K562 (cell line): ENCODE results near the gene TMEM120B. TPM values are rescaled to one million over a fixed set of nuclear protein-coding genes. Genes with fewer than 3 reads are reported as not detected.

ENCODE experiments used
- ARID3A ChIP-seq: IDR thresholded peaks from 2 replicates; pipeline ENCODE4 v1.6.1; 2012; ENCODE audit warnings: low read depth, low read length, improper control_type of control experiment, borderline replicate concordance
- CREB1 ChIP-seq, 2 experiments: sonication (generic) in 1 of 2; formaldehyde crosslinking in 1 of 2; IDR thresholded peaks; 2 replicates each; pipeline versions ENCODE4 v1.6.1 to v1.8.0; 2012 to 2022; ENCODE audit warnings: inconsistent platforms in 1 of 2, mild to moderate bottlenecking in 1 of 2, missing genetic modification reagents in 1 of 2, moderate library complexity in 1 of 2
- EWSR1 ChIP-seq: fragments of 450-650 bp; IDR thresholded peaks from 2 replicates; pipeline ENCODE4 v1.6.1; 2018; ENCODE audit warnings: borderline replicate concordance, mild to moderate bottlenecking, low read depth, moderate library complexity; ENCODE audit not compliant: partially characterized antibody
- HOXB6 ChIP-seq: fragments of 250-450 bp; sonication (Bioruptor Pico); IDR thresholded peaks from 2 replicates; pipeline ENCODE4 v1.5.1; 2022; ENCODE audit warnings: mild to moderate bottlenecking, borderline replicate concordance
- LEF1 ChIP-seq: fragments of 450-650 bp; IDR thresholded peaks from 2 replicates; pipeline ENCODE4 v1.6.1; 2016; ENCODE audit warnings: mild to moderate bottlenecking
- MBD1 ChIP-seq: fragments of 250-450 bp; sonication (Bioruptor Pico); IDR thresholded peaks from 2 replicates; pipeline ENCODE4 v1.8.0; 2022; ENCODE audit warnings: inconsistent platforms
- PHF21A ChIP-seq: fragments of 450-650 bp; IDR thresholded peaks from 2 replicates; pipeline ENCODE4 v1.6.1; 2017; ENCODE audit warnings: low read depth, borderline replicate concordance
- PML ChIP-seq: IDR thresholded peaks from 2 replicates; pipeline ENCODE4 v1.6.1; 2012; ENCODE audit warnings: low read length, inconsistent platforms
- POLR3A ChIP-seq: IDR thresholded peaks from 2 replicates; pipeline ENCODE4 v1.6.1; 2011; ENCODE audit warnings: borderline replicate concordance, mild to moderate bottlenecking, moderate library complexity; ENCODE audit not compliant: insufficient read length, insufficient read depth; ENCODE audit errors: extremely low read depth
- SP2 ChIP-seq: IDR thresholded peaks from 2 replicates; pipeline ENCODE4 v1.6.1; 2011; ENCODE audit warnings: mild to moderate bottlenecking, low read depth, low read length, moderate library complexity; ENCODE audit not compliant: poor library complexity, severe bottlenecking; ENCODE audit errors: extremely low read depth
- SPI1 ChIP-seq: IDR thresholded peaks from 2 replicates; pipeline ENCODE4 v1.6.1; 2011; ENCODE audit warnings: low read depth, low read length, control low read depth, borderline replicate concordance
- USF1 ChIP-seq: sonication (generic); formaldehyde crosslinking; IDR thresholded peaks from 2 replicates; pipeline ENCODE4 v1.9.0; 2022; ENCODE audit warnings: mild to moderate bottlenecking, missing genetic modification reagents
- ZBTB11 ChIP-seq, 3 experiments: fragments of 200-800 bp in 1 of 3; fragments of 250-450 bp in 1 of 3; fragments of 450-650 bp in 1 of 3; sonication (Bioruptor Pico) in 1 of 3; sonication (Bioruptor generic) in 1 of 3; formaldehyde crosslinking in 1 of 3; IDR thresholded peaks; 2 replicates each; pipeline versions ENCODE4 v1.6.1 to v1.8.0; 2016 to 2022; ENCODE audit warnings: mild to moderate bottlenecking in 2 of 3, missing genetic modification characterization in 2 of 3, missing compliant biosample characterization in 1 of 3, moderate library complexity in 1 of 3
- ZBTB2 ChIP-seq: fragments of 450-650 bp; IDR thresholded peaks from 2 replicates; pipeline ENCODE4 v1.6.1; 2016; ENCODE audit warnings: antibody characterized with exemption
- ZNF134 ChIP-seq: fragments of 250-450 bp; sonication (Bioruptor Pico); conservative IDR thresholded peaks from 2 replicates; pipeline ENCODE4 v1.4.0; 2020
- ZNF184 ChIP-seq: sonication (generic); formaldehyde crosslinking; IDR thresholded peaks from 2 replicates; pipeline ENCODE4 v1.5.0; 2020; ENCODE audit warnings: missing genetic modification reagents
- ZNF217 ChIP-seq: sonication (generic); formaldehyde crosslinking; IDR thresholded peaks from 2 replicates; pipeline ENCODE4 v1.8.0; 2022; ENCODE audit warnings: mild to moderate bottlenecking, missing genetic modification reagents
- ZNF696 ChIP-seq: fragments of 250-450 bp; sonication (Bioruptor Pico); conservative IDR thresholded peaks from 2 replicates; pipeline ENCODE4 v1.4.0; 2020; ENCODE audit warnings: mild to moderate bottlenecking, moderate library complexity
- polyA plus RNA-seq, 8 experiments: library from polyadenylated mRNA; depleted of rRNA in 4 of 8; stranded (reverse) in 5 of 8; unstranded in 3 of 8; fragments of >200 nt; fragmentation: Nextera tagmentation in 2 of 8; fragmentation: Illumina TruSeq in 1 of 8; extraction: Ambion mirVana in 2 of 8; extraction: Trizol in 1 of 8; gene quantifications; 2 replicates each; pipeline versions ENCODE4 v1.2.1 to v1.2.3, GENCODE V29; 2011 to 2014; ENCODE audit warnings: inconsistent platforms in 1 of 8, missing spikeins in 1 of 8
- total RNA-seq, 7 experiments: library from RNA; depleted of rRNA in 6 of 7; stranded (reverse); fragments of >200 nt in 6 of 7; fragmentation: Illumina TruSeq in 2 of 7; extraction: Trizol in 2 of 7; gene quantifications; 2 replicates each; pipeline versions ENCODE4 v1.2.1 to v1.2.3, GENCODE V29; 2011 to 2021; ENCODE audit warnings: low replicate concordance in 1 of 7

The TMEM120B gene
- total and polyA plus RNA-seq, 9 of the 15 experiments (the other 6 are each of a cell fraction or from before 2014, with no cell fraction given) = 1.7 to 18.6 (median 7.4) TPM

- no peak for TF ChIP-seq ARID3A
- no peak for TF ChIP-seq ZBTB2
- peak; percentile 79 for TF ChIP-seq CREB1 (IDR thresholded peaks at IDR 0.05)
- peak; percentile 76 for TF ChIP-seq CREB1 (CRISPR knock-in tag; IDR thresholded peaks at IDR 0.05)
- TF ChIP-seq LEF1 = peak; percentile 63; the same call in 1 of the 2 replicates
- no peak for TF ChIP-seq PML
- TF ChIP-seq SPI1 = no peak
- no peak for TF ChIP-seq POLR3A
- TF ChIP-seq ZBTB11 (CRISPR knock-in tag; IDR thresholded peaks at IDR 0.05) = no peak
- TF ChIP-seq HOXB6 (CRISPR knock-in tag) = no peak
- TF ChIP-seq ZNF696 (CRISPR knock-in tag) = no peak
- TF ChIP-seq ZNF184 (CRISPR knock-in tag) = no peak
- no peak for TF ChIP-seq ZNF217 (CRISPR knock-in tag)
- peak; percentile 72 for TF ChIP-seq USF1 (CRISPR knock-in tag)
- no peak for TF ChIP-seq PHF21A
- TF ChIP-seq SP2 = no peak
- no peak for TF ChIP-seq EWSR1
- TF ChIP-seq ZNF134 = no peak
- TF ChIP-seq MBD1 (CRISPR knock-in tag) = no peak
Measured at GRCh38 chr12:121717041-121717699, 4.6 kb downstream of the TMEM120B start (continued).
